B cell (primary cell): ENCODE measurements around the gene KLF5.

Experiments
- CTCF ChIP-seq: fragments of 200-600 bp; IDR thresholded peaks from one replicate; pipeline ENCODE4 v1.8.0; 2022; ENCODE audit warnings: antibody characterized with exemption, mild to moderate bottlenecking
- EZH2 ChIP-seq: IDR thresholded peaks from 2 replicates; pipeline ENCODE4 v1.6.1; 2012; ENCODE audit warnings: borderline replicate concordance, low read depth, mild to moderate bottlenecking, moderate library complexity, low read length; ENCODE audit not compliant: insufficient read depth, poor library complexity, severe bottlenecking

- TF ChIP-seq CTCF (no peak), EZH2 (no peak)
Observed at GRCh38 chr13:73119612-73120011, 60.8 kb downstream of the KLF5 start.
